Raji (cell line): ENCODE data around the gene AFF1.

ENCODE experiments used
- POLR2A ChIP-seq: IDR thresholded peaks from 2 replicates; pipeline ENCODE4 v1.6.1; 2011; ENCODE audit warnings: low read depth, low read length, control low read depth; ENCODE audit not compliant: insufficient read depth

Gene AFF1

GRCh38 chr4:87009095-87009648 lies 74.4 kb downstream of the AFF1 start:
- TF ChIP-seq POLR2A: no peak

- TF ChIP-seq POLR2A: no peak
Measured at GRCh38 chr4:87010192-87010591, 75.4 kb downstream of the AFF1 start.

GRCh38 chr4:87011340-87012034 lies 76.7 kb downstream of the AFF1 start:
- TF ChIP-seq POLR2A: no peak

GRCh38 chr4:87012265-87012953 lies 77.6 kb downstream of the AFF1 start:
- no peak for TF ChIP-seq POLR2A

GRCh38 chr4:87014284-87014782 lies 79.5 kb downstream of the AFF1 start:
- no peak for TF ChIP-seq POLR2A

- no peak for TF ChIP-seq POLR2A
Measured at GRCh38 chr4:87015416-87015815, 80.6 kb downstream of the AFF1 start.

GRCh38 chr4:87017580-87018342 lies 83.0 kb downstream of the AFF1 start:
- TF ChIP-seq POLR2A: no peak

- no peak for TF ChIP-seq POLR2A
Measured at GRCh38 chr4:87018753-87019152, 83.9 kb downstream of the AFF1 start.

- no peak for TF ChIP-seq POLR2A
Measured at GRCh38 chr4:87019246-87019791, 84.5 kb downstream of the AFF1 start.

- TF ChIP-seq POLR2A: no peak
Measured at GRCh38 chr4:87019898-87020297, 85.1 kb downstream of the AFF1 start.

GRCh38 chr4:87024201-87024600 lies 89.4 kb downstream of the AFF1 start:
- TF ChIP-seq POLR2A: no peak

- no peak for TF ChIP-seq POLR2A
Measured at GRCh38 chr4:87025023-87025613, 90.3 kb downstream of the AFF1 start.

GRCh38 chr4:87025614-87026041 lies 90.8 kb downstream of the AFF1 start:
- no peak for TF ChIP-seq POLR2A

- TF ChIP-seq POLR2A: no peak
Measured at GRCh38 chr4:87026800-87027495, 92.1 kb downstream of the AFF1 start.
